NCI-H226 (cell line): ENCODE results near the gene MAP7.
A peak's percentile ranks its signal among the peaks of the same experiment; 100 is the strongest.

Experiments
- DNase-seq: peaks from one replicate; pipeline ENCODE4 v3.0.0-alpha.2; 2015

The MAP7 gene

DNA sequence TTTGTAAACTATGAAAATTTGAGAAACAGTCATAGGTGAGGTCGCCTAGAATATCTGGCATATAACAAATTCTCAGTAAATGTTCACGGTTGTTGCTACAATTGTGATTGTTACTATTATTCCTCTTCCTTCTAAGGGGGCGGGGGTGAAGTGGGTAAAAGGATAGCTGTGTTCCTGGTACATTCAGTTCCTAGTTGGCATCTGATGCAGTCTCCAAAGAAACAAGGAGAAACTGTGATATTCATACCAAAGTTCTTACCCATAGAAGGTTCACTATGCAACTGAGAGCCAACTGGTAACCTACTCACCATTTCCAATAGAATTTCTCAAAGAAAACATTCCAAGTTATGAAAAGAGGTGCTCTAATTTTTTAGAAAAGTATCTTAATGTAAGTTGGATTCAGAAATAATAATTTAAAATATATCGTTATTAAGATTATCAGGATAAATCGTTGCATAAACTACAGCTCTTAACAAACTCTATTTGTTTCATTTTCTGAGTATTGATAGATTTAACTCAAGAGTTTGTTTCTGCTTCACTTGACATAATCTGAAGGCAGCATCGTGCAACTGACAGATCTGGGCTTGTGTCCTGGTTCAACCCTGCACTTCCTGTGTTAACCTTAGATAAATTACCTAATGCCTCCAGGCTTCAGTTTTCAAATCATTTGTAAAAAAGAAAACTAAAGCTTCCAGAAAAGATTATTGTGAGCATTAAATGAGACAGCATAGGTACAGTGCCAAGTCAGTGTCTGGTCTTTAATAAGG, 13.3 kb upstream of the MAP7 start:
- DNase-seq, result no peak

DNA sequence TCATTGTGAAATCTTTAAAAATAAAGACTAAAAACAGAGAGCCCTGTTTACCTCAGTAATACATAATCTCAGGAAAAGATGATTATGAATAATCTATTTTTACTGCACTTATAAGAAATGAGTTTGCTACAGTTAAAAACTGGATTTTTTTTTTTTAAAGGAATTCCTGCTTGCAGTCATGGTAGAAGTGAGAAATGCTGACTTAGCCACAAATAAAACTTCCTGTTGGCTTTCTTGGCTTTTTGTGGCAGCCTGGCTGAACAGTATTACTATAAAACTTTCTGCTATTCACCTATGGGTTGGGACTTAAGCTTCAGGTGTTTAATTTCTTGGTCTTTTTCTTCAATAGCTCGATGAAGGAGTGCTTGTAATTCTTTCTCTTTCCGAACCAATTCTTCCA, 12.0 kb upstream of the MAP7 start:
- DNase-seq, result no peak

DNA sequence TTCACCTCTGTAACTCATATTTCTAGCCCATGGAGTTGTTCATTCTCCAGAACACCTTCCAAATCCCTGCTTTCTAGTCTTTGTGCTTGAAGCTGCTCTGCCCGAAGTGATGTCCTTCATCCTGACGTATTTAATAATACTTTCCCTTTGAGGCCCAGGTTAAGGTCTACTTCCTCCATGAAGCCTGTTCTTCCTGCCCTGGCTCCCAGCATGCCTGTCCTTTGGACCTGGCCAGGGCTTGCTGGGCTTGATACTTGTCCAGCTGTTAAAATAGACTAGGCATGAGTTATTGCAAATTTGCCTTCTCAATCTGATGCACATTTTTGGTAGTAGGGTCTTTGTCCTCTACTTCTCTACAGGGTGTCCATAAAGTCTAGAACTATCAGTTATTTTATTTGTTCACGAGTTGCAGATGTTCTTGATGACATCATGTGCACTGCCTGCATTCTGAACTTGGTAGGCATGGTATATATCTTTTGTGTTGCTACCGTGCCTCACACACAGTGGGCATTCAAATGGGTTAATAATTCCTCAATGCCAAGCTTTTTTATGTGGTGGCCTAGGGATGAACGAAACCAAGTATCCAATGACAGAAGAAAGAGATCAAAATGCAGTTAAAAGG, 3.1 kb upstream of the MAP7 start:
- DNase-seq, result no peak

DNA sequence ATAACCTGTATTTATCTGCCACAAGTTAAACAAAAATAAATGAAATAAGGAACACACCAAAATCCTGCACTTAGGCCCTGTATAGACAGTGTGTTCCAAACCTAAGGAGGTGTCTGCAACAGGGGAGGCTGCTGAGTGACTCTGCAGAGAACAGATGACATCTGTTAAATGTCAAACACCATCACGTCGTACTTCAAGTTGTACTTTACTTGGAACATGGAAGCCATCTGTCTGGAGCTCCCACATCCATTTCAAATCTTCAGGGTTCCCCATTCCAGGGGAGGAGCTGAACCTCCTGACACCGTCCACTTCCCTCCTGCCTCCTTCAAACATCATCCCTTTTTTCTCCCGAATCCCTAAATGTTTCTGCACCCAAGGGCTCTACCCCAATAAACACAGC, 1.8 kb upstream of the MAP7 start:
- DNase-seq, result no peak

DNA sequence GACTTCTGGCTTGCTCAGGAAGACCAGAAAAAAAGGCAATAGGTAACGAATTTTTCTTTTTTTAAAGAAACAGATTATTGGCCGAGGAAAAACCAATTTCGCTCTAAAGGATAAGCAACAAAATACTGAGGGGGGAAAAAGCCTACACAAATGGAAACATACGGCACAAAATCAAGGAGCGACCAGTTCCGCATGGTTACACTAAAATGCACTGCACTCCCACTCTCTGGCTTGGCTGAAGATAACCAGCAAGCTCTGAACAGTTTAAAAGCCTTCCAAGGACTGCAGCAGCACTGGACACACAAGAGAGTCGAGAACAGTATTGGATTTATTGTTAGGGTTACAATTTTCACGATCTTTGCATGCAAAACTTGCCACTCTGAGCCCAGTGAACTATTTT, 881 bp upstream of the MAP7 start:
- no peak for DNase-seq

DNA sequence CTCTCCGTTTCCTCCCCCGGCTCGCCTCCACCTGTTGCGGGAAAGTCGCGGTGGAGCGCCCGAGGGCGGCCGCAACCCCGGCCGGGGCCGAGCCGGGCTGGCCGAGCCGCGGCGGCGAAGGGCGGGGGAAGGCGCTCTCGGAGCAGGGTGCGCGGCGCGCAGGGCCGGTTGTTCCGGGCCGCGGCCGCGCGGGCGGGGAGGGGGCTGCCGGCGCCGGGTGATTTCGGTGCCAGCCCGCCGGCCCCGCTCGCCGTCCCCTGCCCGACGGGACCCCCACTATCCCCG, 235 bp downstream of the MAP7 start:
- no peak for DNase-seq

DNA sequence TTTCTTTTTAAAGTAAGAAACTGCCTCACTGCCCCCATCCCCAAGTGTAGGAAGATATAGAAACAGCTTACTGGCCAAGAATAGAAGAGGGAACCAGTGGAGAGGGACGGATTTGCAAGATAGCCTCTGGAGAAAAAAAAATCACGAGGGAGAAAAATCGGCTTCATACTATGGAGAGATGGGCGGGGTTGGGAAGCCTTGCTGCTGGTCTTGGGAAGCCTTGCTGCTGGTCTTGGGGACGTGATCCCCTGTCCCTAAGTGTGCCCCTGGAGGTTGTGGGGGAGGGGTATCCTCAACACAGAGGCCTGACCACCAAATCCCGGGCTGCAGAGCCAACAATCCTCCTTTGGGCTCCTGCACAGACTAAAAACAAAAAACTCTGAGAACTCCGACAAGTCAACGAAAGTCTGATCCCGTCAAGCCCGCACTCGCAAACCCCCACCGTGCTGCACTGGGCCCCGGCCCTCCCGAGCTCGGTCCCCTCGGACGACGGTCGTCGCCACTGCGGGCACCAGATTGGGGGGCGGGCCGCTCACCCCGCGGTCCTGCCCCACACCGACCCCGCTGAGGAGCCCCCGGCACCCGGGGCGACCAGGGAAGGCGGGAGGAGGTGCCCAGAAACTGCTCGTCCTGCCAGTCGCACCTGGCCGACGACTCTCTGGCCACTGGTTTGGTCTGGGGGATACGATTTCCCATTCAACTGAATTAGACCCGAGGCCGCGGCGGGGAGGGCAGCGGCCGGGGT, 750 bp downstream of the MAP7 start:
- DNase-seq, result no peak

DNA sequence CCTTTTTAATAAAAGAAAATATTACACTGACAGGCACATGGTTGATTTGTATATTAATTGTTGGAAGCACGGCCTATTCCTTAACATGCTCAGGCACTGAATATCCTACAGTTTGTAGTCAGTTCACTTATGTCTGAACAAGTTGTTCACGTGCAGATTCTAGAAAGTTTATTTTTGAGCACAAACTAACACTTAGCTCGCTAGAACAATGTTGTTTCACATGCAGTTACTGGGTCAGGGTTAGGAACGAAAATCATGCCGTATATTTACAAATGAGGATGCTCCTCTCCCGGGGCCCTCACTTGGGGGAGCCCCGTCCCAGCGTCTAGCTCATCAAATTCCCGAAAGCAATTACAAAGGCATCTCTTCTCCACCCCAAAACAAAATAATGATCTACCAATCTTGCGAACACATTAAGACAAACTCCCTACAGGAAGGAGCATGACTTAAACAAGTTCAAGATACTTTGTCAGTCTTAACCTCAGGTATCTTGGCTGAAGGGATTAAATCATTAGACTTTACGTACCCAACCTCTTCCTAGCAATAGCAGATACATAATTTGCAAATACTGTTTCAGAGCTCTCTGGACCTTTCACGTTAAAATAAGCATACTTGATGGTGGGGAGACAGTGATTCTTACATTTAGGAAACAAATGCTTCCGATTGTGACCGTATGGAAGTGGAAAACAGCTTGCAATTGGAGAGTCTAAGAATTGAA, 1.5 kb downstream of the MAP7 start:
- DNase-seq, result no peak

DNA sequence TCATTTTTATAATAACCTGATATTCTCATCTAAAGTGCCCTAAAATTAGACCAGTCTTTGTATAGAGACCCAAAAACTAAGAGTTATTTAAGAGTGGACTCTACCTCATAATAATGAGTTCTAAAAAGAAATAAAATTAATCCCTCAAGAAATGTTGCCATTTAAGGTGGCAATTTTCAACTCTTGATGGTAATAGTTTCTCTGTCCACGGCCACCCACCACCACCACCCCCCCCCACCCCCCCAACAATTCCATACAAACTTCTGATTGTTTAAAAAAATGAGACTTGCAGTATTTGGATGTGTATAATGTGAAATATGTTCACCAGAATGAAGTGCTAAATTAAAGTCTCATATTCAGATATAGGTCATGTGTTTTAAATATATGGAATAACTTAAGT, 2.4 kb downstream of the MAP7 start:
- no peak for DNase-seq

DNA sequence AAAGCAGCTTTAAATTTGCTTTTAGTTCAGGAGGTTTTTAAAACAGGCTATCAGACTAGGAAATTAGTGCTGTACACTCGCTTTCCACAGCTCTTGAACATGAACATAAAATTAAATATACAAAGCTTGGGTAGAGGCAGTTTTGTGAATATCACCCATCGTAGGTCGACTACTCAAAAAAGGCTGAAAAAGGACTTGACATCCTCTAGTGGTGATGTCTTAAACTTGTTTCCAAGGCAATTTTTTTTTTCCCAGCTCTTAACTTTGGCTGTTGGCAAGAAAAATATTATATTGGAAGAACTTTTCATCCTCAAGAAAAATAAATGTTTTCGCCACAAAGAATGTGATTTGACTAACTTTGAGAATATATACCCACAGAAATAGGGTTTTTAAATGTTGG, 2.9 kb downstream of the MAP7 start:
- peak; percentile 16 for DNase-seq

DNA sequence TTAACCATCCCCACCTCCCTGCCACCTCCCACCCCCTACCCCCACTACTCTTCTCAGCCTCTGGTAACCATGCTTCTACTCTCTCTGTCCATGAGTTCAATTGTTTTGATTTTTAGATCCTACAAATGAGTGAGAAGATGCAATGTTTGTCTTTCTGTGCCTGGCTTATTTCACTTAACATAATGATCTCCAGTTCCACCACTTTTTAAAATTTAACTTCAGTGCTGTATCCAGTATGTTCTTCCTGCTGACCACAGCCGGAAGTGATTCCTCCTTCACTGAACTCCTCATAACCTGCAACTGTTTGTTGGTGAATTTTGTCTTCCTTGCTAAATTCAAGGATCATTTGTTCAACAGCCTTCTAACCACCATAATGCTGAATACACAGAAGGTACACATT, 3.9 kb downstream of the MAP7 start:
- no peak for DNase-seq

DNA sequence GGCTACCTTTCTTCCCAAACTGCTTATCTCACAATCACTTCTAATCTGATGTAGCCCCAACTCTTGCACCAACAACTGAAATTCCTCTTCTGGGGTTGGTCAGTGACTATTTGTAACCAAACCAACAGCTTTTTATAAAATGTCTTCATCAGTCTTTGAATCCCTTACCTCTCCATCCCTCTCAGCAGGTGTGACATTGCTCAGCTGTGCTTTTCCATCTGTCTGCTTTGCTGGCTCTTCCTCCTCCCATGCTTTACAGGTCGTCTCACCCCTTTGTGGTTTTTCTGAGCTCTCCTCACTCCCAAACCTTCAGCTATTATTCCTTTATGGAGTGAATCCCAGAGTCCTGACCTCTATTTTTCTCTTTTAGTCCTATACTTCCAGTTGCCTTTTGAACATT, 5.9 kb downstream of the MAP7 start:
- DNase-seq, result no peak

DNA sequence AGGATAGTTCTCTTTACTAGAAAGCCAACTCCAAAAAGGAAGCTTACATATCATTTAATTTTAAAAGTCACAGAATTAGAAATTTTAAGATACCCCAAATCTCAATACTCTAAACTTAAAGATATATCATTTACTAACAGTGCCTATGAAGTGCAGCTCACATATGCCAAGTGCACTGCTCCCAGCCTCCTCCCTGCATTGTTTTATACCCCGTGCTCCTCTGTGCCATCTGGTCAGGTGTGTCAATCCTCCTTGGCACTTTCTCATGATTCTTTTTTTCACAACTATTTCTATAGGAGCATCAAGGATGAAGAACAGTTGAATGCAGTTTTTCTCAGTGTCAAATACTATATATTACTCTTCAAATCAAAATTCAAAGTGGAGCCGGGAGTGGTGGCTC, 8.8 kb downstream of the MAP7 start:
- DNase-seq, result no peak

DNA sequence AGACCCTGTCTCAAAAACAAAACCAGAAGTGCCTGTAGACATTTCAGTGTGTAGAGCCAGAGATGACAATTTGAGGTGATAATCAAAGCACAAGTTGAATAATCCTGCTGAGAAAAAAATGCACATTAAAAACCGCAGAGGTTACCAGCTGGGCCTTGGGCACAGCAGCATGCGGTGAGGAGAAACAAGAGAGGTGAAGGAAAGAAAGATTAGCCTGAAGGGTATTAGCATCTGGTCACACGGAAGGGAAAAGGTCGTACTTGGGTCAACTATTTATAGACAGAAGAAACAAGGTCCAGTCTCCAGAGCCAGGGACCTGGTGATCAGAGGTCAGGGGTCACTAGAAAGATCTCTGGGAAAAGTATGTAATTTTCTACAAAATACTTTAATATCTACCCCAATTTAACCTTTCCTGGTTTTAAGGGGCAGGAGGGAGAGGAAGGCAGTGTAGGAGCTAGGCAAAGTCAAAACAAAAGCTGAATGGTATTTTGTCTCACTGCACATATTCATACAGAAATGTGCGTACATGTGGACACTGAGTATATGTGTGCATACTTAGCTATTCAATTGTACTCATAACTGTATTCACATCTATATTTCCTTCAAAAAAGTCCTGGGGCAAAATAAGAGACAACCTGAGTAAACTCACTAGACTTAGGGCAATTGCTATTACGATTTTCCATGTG, 10.1 kb downstream of the MAP7 start:
- DNase-seq, result no peak

DNA sequence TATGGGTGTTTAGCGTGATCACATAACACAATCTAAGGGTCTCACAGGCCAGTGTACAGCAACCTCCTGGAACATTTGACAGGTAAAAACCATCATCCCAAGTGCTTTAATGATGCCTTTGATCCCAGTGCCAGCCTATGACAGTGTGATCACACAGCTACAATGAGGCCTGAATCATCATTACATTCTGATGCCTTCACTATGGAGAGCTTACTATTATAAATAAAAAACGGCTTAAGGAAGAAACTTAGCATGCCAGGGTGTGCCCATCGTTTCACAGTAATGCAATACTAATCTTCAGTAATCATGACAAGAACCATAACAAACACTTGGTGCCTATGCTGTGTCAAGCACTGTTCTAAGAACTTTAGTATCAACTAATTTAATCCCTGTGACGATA, 11.4 kb downstream of the MAP7 start:
- no peak for DNase-seq

DNA sequence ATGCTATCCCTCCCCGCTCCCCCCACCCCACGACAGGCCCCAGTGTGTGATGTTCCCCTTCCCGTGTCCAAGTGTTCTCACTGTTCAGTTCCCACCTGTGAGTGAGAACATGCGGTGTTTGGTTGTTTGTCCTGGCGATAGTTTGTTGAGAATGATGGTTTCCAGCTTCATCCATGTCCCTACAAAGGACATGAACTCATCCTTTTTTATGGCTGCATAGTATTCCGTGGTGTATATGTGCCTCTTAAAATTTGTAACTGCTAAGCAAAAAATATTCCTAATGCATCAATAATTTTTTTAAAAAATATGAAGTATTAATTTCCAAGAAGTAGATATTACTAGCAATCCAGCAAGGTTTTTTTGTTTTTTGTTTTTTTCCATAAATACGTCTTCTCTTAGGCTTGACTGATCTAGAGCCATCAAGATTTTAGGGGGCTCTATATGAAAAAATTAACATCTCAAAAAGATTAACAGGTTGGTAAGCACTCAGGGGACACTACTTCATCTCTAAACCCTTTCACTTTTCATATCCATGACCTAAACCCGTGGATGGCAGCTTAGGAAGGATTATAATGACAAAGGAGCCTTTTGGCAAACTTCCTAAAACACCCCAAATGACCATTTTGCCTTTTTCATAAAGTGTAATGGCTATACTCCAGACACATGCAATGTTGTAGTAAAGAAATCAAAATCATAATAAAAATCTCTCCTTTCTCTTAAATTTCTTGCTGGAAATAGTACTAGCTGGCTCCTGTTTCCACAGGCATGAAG, 14.2 kb downstream of the MAP7 start:
- DNase-seq, result no peak

DNA sequence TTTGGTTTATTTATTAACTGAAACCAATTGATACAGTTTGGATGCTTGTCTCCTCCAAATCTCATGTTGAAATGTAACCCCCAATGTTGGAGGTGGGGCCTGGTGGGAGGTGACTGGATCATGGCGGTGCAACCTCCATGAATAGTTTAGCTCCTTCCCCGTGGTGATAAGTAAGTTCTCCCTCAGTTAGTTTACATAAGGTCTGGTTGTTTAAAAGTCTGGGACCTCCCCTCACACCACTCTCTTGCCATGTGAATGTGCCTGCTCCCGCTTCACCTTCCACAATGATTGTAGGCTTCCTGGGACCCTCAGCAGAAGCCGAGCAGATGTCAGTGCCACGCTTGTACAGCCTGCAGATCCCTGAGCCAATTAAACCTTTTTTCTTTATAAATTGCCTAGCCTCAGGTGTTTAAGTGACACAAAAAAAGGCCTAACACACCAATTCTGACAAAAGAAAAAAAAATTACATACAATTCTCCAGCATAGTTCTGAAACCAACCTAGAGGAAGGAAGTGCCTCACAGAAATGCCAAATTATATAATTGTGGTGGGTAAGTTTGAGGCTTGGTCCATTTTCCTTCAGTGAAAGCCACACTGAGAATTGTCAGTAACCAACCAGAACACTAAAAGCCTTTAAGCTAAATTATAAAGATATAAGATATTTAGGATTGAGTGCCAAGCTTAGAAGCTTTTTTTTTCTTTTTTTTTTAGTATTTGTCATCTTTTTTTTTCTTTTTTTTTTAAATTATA, 15.0 kb downstream of the MAP7 start:
- DNase-seq, result no peak

DNA sequence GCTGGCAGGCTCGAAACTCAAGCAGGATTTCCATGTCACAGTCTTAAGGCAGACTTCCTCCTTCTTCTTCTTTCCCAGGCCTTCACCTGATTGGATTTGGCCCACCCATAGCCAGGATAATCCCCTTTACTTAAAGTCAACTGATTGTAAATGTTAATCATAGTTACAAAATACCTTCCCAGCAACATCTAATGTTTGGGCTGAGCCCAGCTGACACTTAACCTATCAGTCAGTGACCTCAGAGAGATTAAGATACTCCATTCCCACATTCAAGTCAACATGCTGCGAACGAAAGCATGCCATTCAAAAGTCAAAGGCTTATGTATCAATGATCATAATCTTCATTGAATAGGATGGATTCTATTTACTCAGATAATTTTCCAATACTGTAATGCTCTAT, 16.0 kb downstream of the MAP7 start:
- no peak for DNase-seq

DNA sequence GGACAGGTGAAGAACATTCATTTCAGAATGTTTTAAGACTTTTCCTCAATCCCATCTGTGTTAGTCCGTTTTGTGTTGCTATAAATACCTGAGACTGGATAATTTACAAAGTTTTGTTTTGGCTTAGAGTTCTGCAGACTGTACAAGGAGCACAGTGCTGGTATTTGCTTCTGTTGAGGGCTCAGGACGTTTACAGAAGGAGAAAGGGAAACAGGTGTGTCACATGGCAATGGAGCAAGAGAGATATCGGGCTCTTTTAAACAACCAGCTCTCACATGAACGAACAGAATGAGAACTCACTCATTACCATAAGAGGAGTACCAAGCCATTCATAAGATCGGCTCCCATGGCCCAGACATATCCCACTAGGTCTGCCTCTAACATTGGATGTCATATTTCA, 16.7 kb downstream of the MAP7 start:
- no peak for DNase-seq

DNA sequence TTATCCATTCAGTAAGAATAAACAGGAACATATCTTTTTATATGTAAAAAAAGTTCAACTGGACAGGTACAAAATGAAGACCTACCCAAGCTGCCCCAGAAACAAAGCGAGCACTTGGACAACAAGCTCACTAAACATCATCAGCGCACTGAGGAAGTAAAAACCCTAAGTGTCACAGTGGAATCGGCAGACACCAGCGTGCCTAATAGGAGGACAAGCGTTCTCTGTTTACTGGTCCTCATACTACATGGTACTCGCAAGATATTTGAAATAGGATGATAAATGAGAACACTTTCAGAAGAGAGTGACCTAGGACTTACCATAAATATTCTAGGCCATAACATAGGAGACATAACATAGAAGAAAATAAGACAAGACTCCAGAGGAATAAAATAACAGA, 18.2 kb downstream of the MAP7 start:
- no peak for DNase-seq

DNA sequence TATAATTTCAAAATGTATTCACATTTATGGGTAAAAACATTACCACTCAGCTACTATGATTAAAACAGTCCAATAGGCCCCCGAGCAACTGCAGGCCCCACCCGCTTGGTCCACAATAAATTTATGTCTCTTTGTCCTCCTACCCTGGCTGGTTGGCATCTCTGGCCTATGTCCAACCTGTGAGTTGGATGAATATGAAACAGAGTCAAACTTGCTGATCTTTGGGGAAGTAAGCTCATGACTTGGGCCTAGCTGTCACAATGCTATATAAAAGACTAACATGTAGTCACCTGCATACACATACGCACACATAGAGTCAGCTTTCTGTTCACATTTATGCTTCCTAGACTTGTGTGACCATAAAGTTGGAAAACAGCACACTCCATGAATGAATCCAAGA, 20.5 kb downstream of the MAP7 start:
- DNase-seq, result no peak

DNA sequence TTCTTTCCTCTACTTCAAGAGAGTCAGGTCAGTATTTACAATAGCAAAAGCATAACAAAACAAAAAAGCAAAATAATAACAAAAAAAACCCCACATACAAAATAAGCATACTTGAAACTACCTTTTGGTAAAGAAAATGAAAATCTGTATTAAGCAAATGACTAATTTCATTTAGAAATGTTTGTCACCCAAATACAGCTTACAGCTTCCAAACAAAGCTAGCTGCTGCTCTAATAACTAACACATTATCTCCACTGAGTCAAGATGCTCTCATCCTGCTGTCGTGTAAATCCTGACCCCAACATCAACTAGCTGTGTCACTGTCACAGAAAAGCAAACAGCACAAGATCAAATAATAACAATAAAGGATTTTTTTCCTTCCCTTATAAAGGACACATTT, 21.7 kb downstream of the MAP7 start:
- no peak for DNase-seq
